Esophagus squamous epithelium (tissue), 4 donors: ENCODE data around the gene RGS4.

Experiments used
- CTCF ChIP-seq, 6 experiments: fragments of 450-650 bp in 4 of 6; fragments of 200-600 bp in 2 of 6; sonication (generic) in 2 of 6; IDR thresholded peaks; one replicate each; pipeline ENCODE4 v1.5.1; 2016 to 2019; ENCODE audit warnings: antibody characterized with exemption in 6 of 6, mild to moderate bottlenecking in 4 of 6, moderate library complexity in 4 of 6
- POLR2A ChIP-seq, 4 donors: fragments of 450-650 bp; IDR thresholded peaks; one replicate each; pipeline ENCODE4 v1.6.1; 2017; ENCODE audit warnings: antibody characterized with exemption in 4 of 4, mild to moderate bottlenecking in 4 of 4, moderate library complexity in 3 of 4

GRCh38 chr1:163049296-163049695 lies 19.9 kb upstream of the RGS4 start:
- TF ChIP-seq CTCF (IDR thresholded peaks at IDR 0.05) (no peak), POLR2A (IDR thresholded peaks at IDR 0.05) (no peak)
